HG02678 (cell line): ENCODE data around the gene CALHM3.

Experiments used
- ATAC-seq: cut with Tn5 transposase; IDR thresholded peaks from one replicate; pipeline ENCODE4 v1.9.1; 2021; ENCODE audit warnings: mild to moderate bottlenecking, moderate library complexity; ENCODE audit not compliant: unreplicated experiment

The CALHM3 gene

DNA sequence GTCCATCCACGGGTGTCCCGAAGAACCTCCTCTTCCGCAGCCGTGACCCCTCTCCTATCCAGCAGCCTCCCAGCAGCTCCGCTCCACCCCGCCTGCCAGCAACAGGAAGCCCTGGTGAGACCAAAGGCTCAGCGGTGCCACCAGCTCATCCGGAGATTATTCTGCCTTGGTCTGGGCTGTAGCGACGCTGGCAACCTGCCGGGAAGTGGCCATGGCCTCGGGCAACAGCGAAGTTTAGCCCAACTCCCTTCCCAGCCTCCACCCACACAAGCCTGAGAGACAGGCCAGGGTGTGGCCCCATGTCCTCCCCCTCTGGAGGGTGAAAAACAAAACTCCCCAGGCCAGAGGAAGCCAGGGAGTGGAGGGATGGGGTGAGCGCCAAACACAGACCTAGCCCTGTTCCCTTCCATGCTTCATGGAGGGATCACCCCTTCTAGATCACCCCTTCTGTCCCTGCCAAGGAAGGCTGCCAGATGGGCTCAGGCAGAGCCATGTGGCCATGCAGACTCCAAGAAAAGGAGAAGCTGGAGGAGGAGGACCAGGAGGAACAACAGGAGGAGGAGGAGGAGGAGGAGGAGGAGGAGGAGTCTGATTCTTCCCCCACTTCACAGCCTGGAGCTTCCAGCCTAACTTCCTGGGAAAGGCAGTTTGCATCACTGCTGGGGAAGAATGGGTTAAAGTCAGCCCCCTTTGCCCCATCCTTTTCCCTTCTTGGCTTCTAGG, 27.8 kb downstream of the CALHM3 start:
- ATAC-seq, result no peak

DNA sequence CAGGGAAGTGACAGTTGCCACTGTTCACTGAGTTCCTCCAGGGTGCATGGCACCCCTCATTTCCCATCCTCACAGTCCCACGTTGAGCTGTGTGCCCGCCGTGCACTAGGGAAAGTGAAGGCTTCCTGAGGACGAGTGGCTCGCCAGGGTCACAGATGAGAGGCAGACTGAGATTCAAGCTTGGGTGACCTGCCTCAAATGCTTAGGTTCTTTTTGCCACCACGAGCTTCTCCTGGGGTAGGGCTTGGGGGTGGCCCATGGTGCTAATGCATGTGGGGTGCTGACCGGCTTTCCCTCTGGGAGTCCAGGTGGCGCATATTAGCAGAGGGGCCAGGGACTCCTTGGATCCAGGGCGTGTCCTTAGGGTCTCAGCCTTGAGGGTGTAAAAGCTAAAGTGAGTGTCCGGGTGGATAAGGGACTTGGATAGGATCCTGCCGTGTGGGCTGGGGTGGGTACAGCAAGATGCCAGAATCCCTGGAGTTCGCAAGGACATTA, 28.8 kb downstream of the CALHM3 start:
- no peak for ATAC-seq

DNA sequence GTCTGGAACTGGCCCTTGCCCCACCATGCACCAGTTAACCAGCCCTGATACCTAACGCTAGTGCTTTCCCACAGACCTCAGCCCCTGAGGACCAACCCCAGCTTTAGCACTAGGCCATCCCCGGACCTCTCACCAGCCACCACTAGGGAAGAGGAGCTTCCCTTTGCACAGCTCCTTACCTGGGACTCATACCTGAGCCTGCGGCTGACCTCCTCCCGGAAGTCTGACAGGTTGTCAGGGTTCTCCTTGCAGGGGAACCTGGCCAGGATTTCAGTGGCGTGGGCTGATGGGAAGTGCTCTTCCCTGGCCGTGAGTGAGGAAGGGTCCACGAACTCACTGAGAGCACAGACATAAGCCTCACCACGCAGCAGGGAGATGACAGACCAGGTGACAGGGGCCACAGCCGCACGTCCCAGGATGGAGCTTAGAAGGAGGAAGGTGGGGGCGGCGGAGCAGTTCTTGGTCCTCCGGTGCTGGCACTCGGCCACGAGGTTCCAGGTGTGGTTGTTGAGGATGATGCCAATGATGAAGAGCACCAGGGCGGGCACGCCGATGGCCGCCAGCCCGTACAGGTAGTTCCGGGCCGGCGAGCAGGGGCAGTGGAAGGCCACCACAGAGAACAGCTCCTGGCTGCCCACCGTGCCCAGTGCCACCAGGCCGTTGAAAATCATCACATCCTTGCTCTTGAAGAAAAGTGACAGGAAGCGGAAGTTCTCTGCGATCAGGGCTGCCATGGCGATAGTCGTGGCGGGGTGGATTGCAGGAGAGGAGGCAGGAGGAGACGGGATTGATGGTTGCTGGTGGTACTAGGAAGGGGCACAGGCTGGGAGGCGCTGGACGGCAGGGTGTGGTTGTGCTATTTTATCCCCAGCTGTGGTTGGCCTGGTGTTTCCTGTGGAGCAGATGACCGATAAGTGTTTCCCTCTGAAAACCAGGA, 29.6 kb downstream of the CALHM3 start:
- ATAC-seq, result no peak

DNA sequence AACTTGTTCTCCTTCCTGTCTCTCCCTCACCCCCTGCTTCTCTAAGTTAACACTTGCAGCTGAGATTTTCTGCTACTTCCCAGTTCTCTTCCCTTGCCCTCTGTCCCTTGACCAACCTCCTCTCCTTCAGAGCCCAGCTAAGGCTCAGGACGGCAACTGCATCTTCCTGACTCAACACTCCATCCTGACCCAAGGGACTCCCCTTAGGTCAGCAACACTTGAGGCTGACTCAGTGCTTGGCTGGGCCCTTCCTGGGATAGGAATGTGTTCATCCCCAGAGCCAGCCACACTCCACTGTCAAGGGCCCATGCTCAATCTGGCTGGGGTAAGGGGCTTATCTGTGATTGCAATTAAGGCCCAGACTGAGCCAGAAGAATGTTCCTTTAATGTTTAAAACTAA, 30.3 kb downstream of the CALHM3 start:
- ATAC-seq, result no peak

DNA sequence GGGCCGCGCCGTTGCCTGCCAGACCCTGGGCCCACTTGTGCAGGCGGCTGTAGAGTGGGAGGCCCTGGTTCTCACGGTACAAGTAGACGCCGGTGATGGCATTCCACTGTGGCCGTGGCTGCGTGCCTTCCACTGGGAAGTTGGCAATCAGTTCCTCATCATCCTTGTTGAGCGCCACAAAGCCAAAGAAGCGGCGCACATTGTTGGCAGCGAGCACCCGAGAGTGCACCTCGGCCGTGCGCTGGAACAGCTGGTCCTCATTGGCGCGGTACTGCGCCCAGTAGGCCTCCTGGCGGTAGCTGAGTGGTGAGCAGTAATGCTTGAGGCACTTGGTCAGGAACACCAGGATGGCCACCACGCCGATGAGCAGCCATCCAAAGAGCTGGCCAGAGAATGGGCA, 31.9 kb downstream of the CALHM3 start:
- no peak for ATAC-seq

DNA sequence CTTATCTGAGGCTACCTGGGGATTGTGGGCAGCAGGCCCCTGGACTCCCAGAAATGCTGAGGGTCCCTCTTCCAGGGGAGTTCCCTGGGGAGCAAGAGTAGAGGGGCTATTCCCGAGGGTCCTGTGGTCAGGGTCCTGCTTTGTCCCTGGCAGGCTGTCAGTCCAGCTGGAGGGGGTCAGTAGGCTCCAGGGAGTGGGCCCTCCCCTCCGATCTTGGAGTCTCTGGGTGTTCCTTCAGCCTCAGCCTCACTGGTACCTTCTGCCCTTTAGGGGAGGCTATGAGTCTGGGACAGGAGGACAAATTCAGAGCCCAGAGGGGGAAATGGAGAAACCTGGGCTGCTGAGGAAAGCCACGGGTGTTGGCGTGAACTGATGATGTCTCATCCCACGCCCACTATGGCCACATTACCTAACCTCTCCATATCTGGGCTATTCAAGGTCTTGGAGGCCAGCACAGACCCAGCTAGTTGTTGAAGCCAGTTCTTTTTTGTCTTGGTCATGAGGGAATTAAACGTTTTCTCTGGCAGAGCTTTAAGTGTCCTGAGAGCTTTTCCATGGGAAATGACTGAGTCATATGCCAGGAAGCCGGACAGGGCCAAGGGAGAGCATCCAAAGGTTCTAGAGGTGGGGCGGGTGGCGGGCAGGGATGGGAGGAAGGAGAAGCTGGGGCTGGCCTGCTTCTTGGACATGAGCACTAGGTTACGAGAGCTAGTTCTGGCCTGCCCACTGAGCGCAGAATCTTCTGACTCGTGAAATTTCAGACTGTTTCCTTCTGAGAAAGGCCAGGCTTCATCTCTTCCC, 33.1 kb downstream of the CALHM3 start:
- no peak for ATAC-seq

DNA sequence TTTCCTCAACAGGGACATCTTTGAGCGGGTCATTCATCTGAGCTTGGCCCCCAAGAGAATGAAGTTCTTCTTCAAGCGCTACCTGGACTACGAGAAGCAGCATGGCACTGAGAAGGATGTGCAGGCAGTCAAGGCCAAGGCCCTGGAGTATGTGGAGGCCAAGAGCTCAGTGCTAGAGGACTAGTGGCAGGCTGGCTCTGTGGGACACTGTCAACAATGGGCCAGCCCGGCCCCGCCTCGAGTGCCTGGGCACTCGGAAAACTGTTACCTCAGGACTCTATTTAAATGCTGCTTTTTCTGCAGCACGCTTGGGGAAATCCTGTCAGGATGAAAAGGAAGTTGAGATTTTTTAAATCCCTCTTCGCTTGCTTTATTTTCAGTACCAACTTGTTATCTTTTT, 33.7 kb downstream of the CALHM3 start:
- ATAC-seq, result no peak

DNA sequence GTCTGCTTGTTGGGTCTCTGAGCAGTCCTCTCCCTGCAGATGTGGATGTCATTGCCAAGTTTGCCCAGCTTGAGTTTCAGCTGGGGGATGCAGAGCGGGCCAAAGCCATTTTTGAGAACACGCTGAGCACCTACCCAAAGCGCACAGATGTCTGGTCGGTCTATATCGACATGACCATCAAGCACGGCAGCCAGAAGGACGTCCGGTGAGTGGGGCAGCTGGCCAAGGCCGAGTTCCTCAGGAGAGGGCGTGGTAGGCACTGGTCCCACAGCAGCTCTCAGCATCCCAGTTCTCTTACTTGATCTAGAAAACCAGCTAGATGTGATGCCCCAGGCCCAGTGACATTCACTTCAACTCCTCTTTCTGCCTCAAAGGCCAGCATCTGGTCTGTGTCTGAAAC, 34.6 kb downstream of the CALHM3 start:
- no peak for ATAC-seq

DNA sequence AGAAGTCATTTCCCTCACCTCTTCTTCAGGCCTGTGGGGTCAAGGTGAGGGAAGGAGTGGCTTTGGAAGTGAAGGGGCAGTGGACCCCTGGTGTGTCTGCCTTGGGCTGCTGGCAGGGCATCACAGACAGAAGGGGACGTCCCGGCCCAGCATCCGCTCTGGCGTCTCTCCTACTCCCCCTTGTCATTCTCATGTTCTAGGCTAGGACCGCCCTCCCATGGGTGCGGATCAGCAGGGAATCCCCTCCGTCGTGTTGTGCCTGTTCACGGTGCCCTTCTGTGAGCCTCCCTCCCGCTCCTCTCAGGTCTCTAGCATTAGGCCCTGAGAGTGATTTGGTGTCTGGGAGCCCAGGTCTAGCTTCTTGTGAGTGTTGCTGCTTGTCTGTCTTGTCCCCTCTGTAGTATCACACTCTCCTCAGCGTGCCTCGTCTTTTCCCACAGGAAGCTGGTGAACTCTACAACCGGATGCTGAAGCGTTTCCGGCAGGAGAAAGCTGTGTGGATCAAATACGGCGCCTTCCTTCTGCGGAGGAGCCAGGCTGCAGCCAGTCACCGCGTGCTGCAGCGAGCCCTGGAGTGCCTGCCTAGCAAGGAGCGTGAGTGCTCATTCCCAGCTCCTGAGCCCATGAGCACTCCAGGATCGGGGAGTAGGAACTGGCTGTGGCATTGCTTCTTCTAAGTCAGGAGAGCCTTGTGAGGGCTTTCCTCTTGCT, 35.4 kb downstream of the CALHM3 start:
- no peak for ATAC-seq

DNA sequence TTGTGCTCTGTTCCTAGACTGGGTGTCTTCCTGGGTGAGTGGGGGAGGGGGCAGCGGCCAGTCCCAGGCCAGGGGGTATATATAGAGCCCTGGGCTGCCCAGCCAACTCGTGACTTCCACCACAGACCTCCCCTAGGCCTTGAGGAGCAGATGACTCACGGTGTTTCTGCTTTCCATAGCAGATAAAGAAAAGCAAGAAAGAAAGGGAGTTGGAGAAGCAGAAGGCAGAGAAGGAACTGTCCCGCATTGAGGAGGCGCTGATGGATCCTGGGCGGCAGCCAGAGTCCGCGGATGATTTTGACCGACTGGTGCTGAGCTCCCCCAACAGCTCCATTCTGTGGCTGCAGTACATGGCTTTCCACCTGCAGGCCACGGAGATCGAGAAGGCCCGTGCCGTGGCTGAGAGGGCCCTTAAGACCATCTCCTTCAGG, 37.0 kb downstream of the CALHM3 start:
- no peak for ATAC-seq

DNA sequence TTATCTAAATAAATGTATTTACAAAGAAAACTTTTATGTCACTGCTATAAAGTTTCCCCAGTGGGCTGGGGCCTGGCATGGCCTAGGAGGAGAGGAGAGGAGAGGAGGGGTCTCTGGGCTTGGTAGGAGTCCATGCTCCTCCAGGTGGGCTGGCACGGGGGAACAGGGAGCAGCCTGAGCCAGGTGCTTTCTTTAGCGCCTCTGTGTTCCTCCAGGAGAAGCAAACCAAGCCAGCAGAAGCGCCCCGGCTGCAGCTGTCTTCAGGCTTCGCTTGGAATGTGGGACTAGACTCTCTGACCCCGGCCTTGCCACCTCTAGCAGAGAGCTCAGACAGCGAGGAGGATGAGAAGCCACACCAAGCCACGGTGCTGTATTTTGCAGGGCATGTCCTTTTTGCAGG, 37.4 kb downstream of the CALHM3 start:
- ATAC-seq, result no peak

DNA sequence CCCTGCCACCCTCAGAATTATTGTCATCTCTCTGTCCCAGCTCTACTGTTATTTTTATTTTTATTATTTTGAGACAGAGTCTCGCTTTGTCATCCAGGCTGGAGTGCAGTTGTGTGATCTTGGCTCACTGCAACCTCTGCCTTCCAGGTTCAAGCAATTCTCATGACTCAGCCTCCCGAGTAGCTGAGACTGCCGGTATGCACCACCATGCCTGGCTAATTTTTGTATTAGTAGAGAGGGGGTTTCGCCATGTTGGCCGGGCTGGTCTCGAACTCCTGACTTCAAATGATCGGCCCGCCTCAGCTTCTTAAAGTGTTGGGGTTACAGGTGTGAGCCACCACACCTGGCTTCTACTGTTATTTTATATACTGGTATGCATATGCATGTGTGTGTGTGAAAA, 37.8 kb downstream of the CALHM3 start:
- no peak for ATAC-seq

DNA sequence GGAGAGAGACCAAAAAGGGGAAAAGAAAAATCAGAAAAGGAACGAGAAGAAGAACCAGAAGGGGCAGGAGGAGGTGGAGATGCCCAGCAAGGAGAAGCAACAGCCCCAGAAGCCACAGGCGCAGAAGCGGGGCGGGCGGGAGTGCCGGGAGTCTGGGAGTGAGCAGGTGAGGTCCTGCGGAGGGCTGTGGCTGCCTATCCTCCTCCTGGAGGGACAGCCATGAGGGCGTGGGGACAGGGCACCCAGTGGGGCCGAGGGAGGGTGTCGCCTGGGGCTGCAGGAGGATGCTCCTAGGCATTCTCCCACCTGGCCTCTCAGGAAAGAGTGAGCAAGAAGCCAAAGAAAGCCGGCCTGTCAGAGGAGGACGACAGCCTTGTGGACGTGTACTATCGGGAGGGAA, 38.6 kb downstream of the CALHM3 start:
- no peak for ATAC-seq

DNA sequence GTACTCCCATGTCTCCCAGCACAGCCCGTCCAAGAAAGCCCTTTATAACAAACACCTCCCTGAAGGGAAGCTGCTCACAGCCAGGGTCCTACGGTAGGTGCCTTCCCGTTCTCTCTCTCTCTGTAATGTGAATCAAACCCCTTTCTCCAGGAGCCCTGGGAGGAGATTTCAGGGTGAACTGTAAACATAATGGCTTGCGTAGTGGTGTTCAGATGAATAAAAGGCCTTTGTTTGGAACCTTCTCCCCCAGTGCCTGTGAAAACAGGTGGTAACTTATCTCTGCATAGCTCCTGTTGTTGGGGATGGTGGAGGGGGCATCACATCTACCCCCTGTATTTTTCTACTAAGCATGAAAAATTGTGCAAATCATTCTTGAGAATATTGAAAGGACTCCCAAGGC, 39.3 kb downstream of the CALHM3 start:
- ATAC-seq, result no peak

DNA sequence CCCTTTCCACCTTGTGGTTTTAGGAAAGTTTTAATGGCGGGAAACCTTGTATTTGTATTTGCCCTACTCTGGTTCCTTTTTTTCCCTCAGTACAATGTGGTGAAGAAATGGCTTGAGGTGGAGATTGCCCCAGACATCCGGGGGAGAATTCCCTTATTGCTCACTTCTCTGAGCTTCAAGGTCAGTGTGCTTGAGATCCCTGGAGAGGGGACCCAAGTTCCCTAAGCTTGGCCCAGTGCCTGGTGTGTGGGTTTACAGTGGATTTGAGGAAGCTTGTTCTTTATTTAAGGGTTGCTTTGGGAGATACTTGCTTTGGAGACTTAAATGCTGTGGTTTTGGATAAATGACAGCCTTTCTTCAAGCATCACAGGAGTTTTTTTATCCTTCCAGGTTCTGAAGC, 45.2 kb downstream of the CALHM3 start:
- no peak for ATAC-seq

DNA sequence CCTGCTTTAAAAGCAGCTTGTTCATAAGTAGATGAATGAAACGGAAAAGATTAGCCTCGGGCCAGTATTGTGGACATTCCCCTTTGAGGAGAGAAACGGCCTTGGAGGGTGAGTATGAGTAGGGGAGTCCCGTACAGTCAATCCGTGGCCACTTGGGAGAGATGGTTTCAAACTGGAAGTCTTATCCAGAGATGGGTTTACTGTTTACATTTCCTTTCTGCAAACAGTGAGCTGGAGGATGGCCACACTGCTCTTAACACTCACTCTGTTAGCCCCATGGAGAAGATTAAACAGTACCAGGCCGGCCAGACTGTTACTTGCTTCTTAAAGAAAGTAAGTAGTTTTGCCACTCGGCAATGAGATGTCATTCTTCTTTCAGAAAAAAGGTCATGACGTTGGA, 47.1 kb downstream of the CALHM3 start:
- ATAC-seq, result no peak

DNA sequence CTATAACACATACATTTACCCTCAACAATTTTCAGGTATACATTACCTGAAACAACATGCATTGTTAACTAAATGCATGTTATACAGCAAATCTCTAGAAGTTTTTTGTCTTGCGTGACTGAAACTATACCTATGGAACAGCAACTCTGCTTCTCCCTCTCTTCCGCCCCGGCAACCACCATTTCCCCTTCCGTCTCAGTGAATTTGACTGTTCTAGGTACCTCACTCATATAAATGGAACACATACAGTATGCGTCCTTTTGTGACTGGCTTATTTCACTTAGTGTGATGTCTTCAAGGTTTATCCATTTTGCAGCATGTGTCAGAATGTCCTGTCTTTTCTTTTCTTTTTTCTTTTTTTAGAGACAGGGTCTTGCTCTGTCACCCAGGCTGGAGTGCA, 49.4 kb downstream of the CALHM3 start:
- ATAC-seq, result no peak

DNA sequence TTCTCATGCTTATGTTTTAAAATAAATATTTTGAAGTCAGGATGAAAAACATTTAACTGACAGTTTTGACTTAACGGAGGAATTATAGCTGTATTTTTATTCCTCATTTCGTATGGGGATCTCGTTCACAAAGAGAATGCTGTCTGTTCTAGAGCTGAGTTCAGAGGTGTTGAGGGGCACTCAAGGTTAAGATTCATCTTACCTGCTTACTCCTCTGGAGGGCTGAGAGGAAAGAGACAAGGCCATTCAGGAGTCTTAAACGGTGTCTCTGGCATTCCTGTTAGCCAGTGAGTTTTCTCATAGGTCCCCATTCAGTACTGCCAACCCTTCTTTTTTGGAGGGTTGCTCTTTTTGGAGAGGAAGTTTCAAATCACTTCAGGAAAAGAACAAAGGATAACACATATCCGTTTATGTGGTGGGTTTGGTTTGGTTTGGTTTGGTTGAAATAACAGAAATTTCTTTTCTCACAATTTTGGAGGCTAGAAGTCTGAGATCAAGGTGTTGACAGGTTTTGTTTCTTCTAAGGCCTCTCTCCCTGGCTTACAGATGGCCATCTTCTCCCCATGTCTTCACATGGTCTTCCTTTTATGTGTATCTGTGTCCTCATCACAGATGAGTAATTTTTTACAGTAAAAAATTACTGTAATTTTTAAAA, 49.9 kb downstream of the CALHM3 start:
- no peak for ATAC-seq

DNA sequence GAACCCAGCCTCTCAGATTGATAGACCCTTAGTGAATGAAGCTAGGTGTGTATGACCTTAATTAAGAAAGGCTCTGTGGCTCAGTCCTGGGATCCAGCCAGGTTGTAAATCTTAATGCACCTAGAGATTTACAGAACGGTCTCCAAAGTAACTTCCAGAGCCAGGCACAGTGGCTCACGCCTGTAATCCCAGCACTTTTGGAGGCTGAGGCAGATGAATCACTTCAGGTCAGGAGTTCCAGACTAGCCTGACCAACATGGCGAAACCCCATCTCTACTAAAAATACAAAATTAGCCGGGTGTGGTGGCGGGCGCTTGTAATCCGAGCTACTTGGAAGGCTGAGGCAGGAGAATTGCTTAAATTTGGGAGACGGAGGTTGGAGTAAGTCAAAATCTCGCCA, 51.2 kb downstream of the CALHM3 start:
- ATAC-seq, result no peak

DNA sequence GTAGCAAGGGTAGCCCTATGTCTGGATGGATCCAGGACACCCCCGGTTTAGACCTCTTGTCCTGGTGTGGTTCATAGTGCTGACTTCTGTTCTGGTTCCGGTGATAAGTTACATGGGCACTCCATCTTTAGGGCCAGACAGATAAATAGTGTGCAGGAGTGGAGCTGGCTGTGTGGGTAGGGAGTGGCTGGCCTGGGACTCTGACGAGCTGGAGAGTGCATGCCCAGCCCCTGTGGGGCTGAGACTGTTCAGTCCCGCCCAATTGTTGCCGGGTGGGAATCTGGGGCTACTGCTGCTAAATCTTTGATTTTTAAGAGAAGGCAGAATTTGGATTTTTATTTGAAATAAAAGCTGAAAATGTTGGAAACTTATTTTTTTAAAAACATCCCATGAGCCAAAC, 55.3 kb downstream of the CALHM3 start:
- no peak for ATAC-seq
